GM21367 (cell line): ENCODE data around the gene INTS7.
A peak's percentile ranks its signal among the peaks of the same experiment; 100 is the strongest.
"Not testable (repeated sequence)": the region's sequence is repeated elsewhere in the genome, so short reads cannot be mapped to it uniquely, and the experiment has no call there.

Experiments
- ATAC-seq: cut with Tn5 transposase; IDR thresholded peaks from one replicate; pipeline ENCODE4 v1.9.1; 2021; ENCODE audit not compliant: unreplicated experiment

Gene INTS7

GRCh38 chr1:211985556-211986264 lies 49.6 kb downstream of the INTS7 start:
- ATAC-seq, result peak; percentile 86

- no peak for ATAC-seq
Measured at GRCh38 chr1:211978596-211978995, 56.8 kb downstream of the INTS7 start.

- ATAC-seq, result no peak
Measured at GRCh38 chr1:211975152-211975941, 60.0 kb downstream of the INTS7 start.

GRCh38 chr1:211973541-211973940 lies 61.8 kb downstream of the INTS7 start:
- ATAC-seq, result no peak

GRCh38 chr1:211968200-211968834 lies 67.0 kb downstream of the INTS7 start:
- ATAC-seq, result no peak

GRCh38 chr1:211967704-211968103 lies 67.7 kb downstream of the INTS7 start:
- no peak for ATAC-seq

- ATAC-seq, result no peak
Measured at GRCh38 chr1:211965108-211965805, 70.1 kb downstream of the INTS7 start.

GRCh38 chr1:211959680-211960079 lies 75.7 kb downstream of the INTS7 start:
- ATAC-seq, result no peak

- ATAC-seq, result no peak
Measured at GRCh38 chr1:211959221-211959620, 76.1 kb downstream of the INTS7 start.

GRCh38 chr1:211954028-211954427 lies 81.3 kb downstream of the INTS7 start:
- ATAC-seq, result not testable (repeated sequence)

GRCh38 chr1:211953543-211953942 lies 81.8 kb downstream of the INTS7 start:
- ATAC-seq, result not testable (repeated sequence)

GRCh38 chr1:211952299-211952698 lies 83.1 kb downstream of the INTS7 start:
- ATAC-seq, result no peak

- peak; percentile 93 for ATAC-seq
Measured at GRCh38 chr1:211951856-211952255, 83.5 kb downstream of the INTS7 start.

GRCh38 chr1:211948377-211948776 lies 87.0 kb downstream of the INTS7 start:
- no peak for ATAC-seq

GRCh38 chr1:211947396-211948295 lies 87.7 kb downstream of the INTS7 start:
- no peak for ATAC-seq

GRCh38 chr1:211944733-211945500 lies 90.4 kb downstream of the INTS7 start:
- no peak for ATAC-seq

- no peak for ATAC-seq
Measured at GRCh38 chr1:211942583-211942982, 92.8 kb downstream of the INTS7 start.

- ATAC-seq, result peak; percentile 74
Measured at GRCh38 chr1:211939876-211940468, 95.4 kb downstream of the INTS7 start.

GRCh38 chr1:211938561-211938997 lies 96.8 kb downstream of the INTS7 start:
- ATAC-seq, result no peak
